ENCODE measurements around the gene MBOAT7.
"Not testable (repeated sequence)": the region's sequence is repeated elsewhere in the genome, so short reads cannot be mapped to it uniquely, and the experiment has no call there.

Gene MBOAT7

DNA sequence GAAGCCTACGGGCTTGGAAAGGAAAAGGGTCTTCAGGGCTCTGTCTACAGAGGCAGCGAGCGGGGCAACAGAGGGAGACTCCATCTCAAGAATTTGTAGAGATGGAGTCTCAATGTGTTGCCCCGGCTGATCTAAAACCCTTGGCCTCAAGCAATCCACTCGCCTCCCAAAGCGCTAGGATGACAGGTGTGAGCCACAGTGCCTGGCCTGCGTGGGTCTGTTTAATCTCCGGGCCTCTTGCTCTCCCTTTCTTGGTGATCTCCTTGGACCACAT, 19.3 kb upstream of the MBOAT7 start:
- DNase-seq: no peak

DNA sequence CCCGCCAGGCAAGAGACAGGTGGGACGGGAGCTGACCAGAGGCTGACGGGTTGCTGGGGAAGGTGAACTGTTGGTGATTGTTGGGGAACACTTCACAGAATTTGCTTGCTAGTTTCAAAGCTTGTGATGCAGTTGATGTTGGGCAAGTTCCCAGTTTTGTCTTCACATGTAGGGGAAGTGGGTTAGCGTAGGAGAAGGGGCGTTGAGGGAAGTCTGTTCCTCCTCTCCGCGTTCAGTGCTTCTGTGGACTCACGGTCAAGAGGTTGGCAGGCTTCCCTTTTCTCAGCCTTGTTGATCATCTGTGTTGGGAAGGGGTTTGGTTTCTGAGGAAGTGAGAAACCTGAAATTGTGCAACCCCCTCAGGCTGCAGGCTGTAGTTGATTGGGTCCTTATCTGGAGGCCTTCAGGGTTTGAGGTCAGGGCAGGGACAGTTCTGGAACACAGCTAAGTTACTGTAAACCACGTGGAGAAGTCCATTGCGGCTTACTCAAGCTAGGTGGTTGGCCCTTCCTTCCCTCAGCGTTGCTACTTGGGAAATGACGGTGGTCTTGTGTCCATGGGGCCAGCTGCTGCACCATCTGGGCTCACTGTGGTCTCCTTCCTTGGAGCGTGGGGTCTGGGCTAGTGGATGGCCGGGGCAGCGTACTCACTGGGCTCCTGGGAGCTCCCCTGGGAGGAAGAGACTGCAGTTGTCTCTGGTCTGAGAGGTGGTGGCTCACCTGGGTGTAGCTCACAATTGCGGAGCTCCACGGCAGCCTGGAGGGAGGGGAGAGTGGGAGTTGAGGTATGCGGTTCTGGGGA, 18.8 kb upstream of the MBOAT7 start:
- peak in 1 of 5 donors; percentile 60 for DNase-seq

DNA sequence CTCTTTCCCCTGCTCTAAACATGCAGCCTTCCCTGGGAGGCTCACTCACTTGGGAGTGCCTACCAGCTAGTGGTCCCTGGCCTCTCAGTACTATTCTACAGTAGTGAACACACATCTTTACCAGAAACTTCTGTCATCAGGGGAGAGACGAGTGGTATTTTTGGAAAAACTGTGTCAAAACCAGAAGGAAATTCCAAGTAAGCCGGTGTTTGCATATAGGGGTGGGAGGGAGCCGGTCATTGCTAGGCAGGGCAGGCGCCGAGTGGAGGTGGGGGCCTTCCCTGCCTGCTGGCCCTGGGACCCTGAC, 18.2 kb upstream of the MBOAT7 start:
- DNase-seq: no peak

DNA sequence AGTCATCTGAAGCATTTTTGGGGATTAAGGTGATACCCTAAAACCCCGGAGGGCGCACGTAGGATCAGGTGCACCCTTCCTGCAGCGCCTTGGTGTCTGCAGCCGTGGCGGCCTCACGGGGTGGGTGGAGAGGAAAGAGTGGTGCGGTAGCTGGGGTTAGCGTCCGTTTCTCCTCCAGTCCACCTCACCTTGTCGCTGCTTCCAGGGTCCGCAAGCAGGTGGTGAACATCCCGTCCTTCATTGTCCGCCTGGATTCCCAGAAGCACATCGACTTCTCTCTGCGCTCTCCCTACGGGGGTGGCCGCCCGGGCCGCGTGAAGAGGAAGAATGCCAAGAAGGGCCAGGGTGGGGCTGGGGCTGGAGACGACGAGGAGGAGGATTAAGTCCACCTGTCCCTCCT, 17.8 kb upstream of the MBOAT7 start:
- DNase-seq: not testable (repeated sequence)

DNA sequence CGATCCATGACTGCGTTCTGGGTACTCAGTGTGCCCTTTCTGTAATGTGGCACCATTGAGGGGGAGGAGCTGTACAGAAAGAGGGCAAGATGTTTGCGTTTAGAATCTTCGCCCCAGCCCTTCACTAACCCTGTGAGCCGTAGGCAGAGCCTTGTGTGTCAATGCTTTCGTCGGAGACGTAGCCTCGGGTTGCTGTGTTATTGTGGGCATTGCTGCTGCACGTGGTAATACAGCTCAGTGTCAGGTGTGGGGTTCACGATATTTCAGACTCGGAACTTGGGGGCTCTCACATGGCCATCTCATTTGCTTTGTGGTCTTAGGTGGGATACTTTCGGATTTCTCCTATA, 17.4 kb upstream of the MBOAT7 start:
- DNase-seq: no peak

DNA sequence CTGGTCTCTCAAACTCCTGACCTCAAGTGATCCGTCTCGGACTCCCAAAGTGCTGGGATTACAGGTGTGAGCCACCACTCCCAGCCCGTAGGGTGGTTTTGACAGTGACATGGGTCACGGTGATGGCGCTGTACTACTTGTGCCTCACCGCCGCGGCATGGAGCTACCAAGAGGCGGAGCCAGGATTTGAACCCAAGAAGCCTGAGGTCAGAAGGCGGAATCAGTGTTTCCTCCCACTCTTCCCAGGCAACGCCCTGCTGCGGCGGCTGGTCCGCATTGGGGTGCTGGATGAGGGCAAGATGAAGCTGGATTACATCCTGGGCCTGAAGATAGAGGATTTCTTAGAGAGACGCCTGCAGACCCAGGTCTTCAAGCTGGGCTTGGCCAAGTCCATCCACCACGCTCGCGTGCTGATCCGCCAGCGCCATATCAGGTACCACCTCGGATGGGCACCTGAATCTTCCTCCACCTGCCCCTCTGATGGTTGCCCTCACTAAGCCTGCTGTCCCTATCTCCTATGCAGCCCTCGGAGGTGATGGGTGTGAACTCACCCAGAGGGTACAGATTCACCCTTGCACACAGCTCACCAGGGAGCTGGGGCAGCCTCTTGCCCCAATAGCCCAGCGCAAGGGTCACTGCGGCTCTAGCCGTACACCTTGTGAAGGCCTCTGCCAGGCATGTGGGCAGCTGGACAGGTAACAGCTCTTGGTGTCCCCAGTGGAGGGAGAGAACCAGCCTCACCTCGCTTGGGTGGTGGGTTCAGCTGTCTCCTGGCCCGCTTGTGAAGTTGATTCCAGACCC, 16.9 kb upstream of the MBOAT7 start:
- no peak for DNase-seq

DNA sequence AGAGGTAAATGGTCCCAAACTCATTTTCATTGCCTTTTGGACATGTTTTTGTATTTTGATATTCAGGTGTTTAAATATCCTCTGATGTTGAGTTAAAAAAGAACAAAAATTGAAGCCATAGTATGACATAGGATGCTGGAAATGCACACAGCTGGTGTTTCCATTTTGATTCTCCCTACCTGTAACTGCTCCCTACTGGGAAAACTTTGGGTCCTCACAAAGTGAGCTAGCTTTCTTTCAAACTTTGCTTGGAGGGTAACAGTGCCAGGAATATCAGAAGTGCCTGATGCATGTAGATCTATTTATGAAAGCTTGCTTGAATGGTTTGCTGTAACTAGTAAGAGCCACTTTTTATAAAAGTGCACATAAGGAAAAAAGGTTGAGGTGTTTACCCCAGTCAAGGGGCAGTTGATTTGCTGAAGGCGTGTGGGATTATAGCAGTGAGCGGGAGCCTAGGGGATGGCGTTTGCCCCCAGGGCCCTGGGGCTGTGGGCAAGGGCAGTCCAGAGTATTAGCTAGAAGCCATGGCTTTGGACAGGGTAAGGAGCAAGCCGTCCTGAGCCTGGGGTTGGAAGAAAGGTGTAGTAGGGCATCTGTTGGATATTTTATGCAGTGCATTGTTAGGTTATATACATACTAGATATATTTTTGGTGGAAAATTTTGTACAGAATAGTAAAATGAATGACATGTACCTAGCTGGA, 15.5 kb upstream of the MBOAT7 start:
- no peak for DNase-seq

DNA sequence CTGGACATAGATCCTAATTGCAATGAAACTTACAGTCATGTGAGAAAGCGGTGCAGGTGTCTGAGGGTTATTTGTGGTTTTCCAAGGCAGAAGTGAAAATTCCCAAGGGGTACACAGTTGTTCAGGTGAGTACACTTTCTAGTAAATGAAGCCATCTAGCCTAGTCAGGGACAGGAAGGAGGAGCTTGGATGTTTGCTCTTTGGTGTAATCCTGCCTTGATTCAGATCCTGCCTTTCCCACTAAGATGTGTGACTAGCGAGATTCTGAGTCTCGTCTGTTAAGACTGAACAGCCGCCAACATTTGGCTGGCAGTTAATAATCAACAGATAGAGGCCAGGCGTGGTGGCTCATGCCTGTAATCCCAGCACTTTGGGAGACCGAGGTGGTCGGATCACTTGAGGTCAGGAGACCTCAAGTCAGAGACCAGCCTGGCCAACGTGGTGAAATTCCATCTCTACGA, 13.8 kb upstream of the MBOAT7 start:
- no peak for DNase-seq

DNA sequence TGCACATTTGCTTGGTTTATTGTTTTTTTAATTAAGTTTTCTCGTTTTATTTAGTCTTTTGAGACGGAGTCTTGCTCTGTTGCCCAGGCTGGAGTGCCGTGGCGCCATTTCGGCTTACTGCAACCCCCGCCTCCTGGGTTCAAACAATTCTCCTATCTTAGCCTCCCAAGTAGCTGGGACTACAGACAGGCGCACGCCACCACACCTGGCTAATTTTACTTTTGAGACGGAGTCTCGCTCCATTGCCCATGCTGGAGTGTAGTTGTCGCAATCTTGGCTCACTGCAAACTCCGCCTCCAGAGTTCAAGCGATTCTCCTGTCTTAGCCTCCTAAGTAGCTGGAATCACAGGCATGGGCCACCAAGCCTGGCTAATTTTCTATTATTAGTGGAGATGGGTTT, 12.6 kb upstream of the MBOAT7 start:
- no peak for DNase-seq

DNA sequence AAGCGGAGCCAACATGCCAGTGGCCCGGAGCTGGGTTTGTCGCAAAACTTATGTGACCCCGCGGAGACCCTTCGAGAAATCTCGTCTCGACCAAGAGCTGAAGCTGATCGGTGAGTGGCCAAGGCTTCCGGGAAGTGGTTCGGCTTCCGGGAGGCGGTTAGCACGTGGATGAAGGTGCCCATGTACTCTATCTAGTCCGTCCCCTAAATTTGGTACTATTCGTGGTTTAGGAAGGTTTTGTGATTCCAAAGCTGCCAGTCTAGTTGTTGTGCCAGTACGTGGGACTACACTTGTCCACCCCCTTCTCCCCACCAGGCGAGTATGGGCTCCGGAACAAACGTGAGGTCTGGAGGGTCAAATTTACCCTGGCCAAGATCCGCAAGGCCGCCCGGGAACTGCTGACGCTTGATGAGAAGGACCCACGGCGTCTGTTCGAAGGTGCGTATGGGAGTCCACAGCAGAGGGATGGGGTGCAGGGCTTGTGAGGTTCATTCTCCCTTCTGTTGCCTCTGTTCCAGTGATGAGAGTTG, 11.9 kb upstream of the MBOAT7 start:
- no peak for DNase-seq

DNA sequence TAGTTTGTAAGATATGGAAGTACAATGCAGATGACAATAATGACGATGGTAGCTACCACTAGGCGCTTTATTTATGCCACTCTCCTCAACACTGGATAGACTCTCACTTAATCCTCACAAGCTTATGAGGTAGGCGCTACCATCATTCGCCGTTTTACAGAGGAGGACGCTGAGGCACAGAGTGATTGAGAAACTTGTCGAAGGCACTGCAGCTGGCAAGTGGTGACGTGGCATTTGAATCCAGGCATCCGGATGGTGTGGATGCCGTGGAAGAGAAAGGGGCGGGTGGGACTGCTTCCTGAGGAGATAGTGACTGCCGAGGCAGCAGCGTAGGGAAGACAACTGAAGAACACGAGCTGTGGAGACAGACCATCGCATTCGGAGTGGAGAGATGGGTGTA, 10.0 kb upstream of the MBOAT7 start:
- DNase-seq: no peak

DNA sequence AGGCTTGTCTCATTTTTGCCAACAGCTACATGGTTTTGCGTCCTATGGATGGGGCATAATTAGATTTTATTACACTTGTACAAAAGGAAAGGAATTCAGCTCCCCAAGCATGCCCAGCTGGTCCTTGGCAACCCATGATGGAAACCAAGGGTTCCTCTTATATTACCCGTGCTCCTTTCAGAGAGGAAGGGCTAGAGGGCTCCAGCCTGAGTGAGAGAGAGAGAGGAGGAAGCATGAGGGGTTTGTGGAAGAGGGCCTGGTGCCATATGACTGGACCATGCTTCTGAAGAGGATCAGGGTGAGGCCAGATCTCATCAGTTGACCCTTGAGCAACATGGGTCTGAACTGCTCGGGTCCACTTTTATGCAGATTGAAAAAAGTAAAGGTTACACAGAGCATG, 7.7 kb upstream of the MBOAT7 start:
- no peak for DNase-seq

DNA sequence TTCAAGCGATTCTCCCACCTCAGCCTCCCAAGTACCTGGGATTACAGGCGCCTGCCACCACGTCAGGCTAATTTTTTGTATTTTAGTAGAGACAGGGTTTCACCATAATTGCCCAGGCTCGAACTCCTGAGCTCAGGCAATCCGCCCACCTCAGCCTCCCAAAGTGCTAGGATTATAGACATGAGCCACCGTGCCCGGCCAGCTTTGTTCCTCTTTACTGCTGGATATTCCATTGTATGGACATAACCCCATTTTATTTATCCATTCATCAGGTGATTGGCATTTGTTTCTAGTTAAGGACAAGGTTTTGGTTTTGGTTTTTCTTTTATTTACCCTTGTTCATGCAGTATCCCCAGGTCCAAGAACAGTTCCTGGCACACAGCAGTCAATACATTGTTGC, 7.2 kb upstream of the MBOAT7 start:
- DNase-seq: no peak

DNA sequence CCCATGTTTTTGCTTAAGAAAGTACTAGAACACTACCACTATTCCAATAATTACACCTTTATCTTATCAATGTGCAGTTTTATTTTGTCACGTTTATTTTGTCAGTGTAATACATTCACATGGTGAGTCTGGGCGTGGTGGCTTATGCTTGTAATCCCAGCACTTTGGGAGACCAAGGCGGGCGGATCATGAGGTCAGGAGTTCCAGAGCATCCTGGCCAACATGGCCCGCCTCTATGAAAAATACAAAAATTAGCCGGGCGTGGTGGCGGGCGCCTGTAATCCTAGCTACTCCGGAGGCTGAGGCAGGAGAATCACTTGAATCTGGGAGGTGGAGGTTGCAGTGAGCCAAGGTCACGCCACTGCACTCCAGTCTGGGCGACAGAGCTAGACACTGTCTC, 5.1 kb upstream of the MBOAT7 start:
- not testable (repeated sequence) for DNase-seq

DNA sequence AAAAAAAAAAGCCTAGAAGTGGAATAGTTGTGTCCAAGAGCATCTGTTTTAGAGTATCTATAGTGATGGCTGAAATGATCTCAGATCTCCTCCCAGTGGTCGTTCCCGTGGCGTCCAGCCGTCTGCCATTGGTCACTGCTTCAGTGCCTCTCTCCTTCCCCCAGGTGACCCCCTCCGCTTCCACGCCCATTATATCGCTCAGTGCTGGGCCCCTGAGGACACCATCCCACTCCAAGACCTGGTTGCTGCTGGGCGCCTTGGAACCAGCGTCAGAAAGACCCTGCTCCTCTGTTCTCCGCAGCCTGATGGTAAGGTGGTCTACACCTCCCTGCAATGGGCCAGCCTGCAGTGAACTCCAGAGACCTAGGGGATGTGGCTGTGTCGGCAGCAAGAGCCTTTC, 3.6 kb upstream of the MBOAT7 start:
- no peak for DNase-seq

DNA sequence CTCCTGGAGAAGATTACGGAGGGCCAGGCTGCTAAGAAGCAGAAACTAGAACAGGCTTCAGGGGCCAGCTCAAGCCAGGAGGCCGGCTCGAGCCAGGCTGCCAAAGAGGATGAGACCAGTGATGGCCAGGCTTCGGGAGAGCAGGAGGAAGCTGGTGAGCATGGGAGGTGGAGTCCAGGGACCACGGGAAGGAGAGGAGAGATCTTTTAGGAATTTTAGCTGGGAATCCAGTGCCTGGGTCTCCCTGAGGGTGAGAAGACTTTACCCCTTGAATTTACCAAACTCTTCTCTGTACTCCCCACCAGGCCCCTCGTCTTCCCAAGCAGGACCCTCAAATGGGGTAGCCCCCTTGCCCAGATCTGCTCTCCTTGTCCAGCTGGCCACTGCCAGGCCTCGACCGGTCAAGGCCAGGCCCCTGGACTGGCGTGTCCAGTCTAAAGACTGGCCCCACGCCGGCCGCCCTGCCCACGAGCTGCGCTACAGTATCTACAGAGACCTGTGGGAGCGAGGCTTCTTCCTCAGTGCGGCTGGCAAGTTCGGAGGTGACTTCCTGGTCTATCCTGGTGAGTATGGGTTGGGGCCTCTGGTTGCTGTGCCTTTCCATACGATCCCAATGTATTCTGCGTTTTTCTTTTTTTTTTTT, 2.6 kb upstream of the MBOAT7 start:
- no peak for DNase-seq

DNA sequence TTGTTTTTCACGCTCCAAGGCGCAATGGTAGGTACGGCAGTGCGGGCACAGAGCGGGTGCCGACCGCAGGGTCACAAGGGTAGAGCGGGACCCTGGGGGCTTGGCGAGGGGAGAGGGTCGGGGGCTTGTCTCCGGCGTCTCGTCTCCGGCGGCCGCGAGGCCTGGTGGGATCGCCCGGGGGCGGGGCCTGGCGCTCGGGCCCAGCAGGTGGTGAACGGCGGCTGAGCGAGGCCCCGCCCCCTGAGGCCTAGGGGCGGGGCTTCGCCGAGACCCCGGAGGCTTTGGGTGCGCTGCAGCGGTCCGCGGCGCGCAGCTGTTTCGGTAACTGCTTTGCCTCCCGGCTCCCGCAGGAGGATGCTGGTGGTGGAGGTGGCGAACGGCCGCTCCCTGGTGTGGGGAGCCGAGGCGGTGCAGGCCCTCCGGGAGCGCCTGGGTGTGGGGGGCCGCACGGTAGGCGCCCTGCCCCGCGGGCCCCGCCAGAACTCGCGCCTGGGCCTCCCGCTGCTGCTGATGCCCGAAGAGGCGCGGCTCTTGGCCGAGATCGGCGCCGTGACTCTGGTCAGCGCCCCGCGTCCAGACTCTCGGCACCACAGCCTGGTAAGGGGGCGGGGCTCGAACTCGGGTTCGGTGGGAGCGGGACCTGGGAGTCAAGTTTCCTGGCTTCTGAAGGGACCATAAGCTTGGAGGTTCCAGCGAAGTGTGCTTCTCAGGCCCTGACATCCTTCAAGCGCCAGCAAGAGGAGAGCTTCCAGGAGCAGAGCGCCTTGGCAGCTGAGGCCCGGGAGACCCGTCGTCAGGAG, 1.8 kb upstream of the MBOAT7 start, which contains the start of gene TSEN34:
Gene TSEN34 (plus strand): TSS at position 298 of the 800 bp plus-strand sequence. CDS start 57 bp downstream, at position 355.
- peak; percentile 82 to 93 (median 84) for DNase-seq

DNA sequence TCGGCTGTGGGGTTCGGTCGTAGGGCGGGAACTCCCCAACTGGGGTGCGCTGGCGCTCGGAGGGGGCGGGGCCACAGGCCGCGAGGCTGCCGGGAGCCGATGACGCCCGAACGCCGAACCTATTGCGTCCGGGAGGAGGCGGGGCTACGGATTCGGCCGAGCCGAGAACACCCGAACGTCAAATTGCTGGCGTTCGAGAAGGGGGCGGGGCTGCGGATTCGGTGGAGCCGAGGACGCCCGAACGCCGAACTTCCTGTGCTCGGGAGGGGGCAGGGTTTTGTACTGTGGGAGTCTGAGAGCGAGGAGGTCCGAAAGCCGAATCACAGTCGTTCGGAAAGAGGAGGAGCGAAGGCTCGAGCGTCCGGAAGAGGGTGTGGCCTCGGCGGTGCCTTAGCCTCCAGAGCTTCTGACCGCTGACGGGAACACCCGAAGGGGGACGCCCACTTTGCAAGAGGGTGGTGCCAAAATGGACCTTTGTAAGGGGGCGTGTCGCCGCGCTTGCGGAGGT, 1.2 kb upstream of the MBOAT7 start:
- peak; percentile 100 for DNase-seq

DNA sequence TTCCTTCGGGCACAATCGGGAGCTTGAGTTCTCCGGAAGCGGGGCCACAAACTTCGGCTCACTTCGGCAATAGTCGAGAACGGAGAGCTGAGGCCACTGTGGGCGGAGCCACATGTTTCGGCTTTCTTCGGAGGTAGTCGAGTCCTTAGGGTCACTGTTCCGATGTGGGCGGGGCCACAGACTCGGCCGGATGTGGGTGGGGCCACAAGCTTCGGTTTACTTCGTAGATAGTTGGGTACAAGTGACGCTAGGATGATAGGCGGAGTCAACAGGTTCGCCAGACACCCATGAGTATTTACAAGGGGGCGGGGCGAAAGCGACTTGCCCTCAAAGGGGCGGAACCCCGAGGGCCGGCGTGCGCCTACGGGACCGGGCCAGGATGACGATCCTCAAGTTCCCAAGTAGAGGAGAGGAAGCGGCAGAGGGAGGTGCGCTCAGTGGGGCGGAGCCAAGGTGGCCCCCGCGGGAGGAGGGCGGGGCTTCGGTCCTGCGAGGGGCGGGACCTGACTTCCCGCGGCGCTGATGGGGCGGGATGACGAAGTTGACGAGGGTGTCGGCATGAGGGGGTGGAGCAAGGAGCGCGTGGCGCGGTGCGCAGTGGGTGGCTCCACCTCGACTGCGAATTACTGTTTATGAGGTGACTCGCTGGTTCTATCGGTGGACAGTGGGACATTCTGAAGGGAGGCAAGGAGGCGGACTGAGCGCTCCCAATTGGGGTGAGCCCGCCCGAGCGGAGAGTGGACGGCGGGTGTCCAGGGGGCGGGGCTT, 539 bp upstream of the MBOAT7 start:
- peak; percentile 99 to 100 (median 100) for DNase-seq

DNA sequence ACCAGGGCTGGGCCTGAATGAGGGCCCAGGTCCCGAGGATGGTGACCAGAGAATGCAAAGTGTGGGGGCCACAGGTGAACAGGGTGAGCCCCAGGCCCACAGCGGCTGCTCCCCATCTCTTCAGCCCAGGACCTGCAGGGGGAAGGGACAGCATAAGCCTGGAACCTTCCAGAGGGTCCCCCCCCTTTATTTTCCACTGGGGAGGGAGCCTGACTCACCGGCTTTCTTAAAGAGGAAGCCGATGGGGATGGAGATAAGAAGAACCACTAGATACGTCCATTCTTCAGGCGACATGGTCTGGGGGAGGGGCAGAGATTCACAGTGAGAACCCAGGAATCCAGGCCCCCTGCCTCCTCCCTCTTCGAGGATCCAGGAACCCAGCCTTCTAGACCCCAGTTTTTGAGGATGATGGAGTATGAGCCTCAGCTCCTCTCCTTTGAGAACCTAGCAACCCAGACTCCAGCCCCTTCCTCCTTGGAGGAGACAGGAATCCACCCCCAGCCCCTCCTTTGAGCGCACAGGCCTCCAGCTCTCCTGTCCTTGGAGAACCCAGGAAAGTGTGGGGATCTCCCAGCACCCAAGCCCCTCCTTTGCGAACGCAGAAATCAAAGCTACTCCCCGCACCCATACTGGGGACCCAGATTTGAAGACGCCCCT, 1.0 kb downstream of the MBOAT7 start:
- peak in 4 of 5 donors; percentile 42 to 63 (median 50) for DNase-seq

DNA sequence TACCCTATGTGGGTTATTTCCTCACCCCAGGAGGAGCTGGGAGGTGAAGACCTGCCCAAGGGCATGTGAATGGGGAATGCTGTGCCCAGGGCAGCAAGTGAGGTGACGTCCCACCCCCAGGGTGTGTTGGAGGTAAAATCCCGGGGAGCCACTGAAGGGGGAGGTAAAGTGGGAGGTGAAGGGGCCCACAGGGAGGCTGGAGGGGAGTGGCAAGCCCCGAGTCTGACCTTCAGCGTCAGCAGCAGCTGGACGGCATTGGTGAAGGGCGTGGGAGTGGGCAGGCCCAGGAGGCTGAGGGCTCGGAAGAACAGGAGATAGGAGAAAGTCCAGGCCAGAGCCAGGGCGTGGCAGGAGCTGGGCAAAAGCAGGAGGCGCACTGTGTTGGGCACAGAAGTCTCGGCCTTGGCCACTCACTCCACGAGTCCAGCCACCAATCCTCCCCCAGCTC, 2.4 kb downstream of the MBOAT7 start:
- no peak for DNase-seq

Measured in T-helper 1 cell (primary cell).